ENCODE data around the gene LYRM2.
A peak's percentile ranks its signal among the peaks of the same experiment; 100 is the strongest.

The LYRM2 gene

DNA sequence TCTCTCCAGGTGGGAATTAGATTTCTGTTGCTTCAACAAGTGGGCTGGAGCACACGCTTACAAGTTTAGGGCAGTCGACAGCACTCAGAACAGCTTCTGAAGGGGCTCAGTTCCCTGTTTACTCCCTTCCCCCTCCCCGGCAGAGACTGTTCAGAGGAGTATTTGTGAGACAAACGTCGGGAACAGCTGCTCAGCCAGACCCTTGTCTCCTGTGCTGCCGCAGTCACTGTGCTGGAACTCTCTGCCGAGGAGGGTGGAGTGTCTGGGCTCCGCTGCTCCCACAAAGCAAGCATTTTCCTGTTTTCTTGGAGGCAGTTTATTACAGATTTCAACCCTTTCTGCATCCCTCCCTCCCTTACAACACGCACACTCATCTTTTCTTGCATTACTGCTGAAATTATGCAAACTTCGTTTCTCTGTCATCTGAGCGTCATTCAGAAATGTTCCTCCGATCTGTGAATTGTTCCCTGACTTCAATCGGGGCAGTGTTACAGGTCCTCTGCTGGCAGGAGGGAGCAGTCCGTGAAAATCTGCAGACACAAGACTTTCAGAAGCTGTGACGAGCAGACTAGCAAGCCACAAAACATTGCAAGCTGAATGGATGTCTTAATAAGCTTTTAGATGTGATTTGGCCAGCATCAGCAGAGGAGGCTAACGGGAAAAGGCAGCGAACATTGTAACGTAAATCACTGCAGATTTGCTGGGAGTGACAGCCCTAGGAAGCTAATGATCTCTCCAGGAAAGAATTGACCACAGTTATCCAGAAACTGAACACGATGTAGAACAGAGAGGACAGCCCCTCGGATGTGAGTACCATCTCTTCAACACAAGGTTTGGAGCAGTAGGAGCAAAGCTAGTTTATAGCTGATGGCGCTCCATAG lies 76.2 kb downstream of the LYRM2 start:
- H3K9me3 Mint-ChIP-seq: peaks cover under 1% of the 10 kb centered on the region
- TF ChIP-seq, protein P1, sequence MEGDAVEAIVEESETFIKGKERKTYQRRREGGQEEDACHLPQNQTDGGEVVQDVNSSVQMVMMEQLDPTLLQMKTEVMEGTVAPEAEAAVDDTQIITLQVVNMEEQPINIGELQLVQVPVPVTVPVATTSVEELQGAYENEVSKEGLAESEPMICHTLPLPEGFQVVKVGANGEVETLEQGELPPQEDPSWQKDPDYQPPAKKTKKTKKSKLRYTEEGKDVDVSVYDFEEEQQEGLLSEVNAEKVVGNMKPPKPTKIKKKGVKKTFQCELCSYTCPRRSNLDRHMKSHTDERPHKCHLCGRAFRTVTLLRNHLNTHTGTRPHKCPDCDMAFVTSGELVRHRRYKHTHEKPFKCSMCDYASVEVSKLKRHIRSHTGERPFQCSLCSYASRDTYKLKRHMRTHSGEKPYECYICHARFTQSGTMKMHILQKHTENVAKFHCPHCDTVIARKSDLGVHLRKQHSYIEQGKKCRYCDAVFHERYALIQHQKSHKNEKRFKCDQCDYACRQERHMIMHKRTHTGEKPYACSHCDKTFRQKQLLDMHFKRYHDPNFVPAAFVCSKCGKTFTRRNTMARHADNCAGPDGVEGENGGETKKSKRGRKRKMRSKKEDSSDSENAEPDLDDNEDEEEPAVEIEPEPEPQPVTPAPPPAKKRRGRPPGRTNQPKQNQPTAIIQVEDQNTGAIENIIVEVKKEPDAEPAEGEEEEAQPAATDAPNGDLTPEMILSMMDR (IDR thresholded peaks at IDR 0.05; ENCODE audit: unreplicated experiment in 3 of 3): no peak
- H3K27ac Mint-ChIP-seq: peak overlapping the region in 2 of 3 experiments; percentile 20 to 79

DNA sequence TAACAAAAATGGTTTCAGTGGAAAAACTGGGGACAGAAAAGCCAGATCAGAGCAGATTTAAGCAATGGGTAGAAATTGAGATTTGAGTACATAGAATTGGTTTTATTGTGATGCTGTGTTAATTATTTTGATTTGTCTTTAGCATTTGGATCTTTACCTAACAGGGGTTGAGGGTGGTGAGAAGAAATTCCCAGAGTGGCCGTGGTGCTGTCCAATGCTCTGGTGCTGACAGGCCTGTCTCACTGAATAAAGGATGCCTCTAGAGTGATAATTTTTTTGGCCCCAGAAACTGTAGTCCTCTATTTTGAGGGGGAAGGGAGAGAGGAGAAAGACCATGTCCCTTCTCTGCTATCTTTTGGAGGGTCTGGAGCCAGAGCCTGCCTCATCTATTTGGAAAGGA lies 79.1 kb downstream of the LYRM2 start:
- H3K27me3 Mint-ChIP-seq (ENCODE audit: low read depth): peaks cover 13% of the 10 kb centered on the region
- no peak overlapping the region for H3K4me3 Mint-ChIP-seq
- no peak overlapping the region for H3K27ac Mint-ChIP-seq
- H3K4me1 Mint-ChIP-seq: peaks cover 25% of the 10 kb centered on the region
- TF ChIP-seq, protein P1 (IDR thresholded peaks at IDR 0.05; ENCODE audit: unreplicated experiment in 3 of 3): no peak
- H3K36me3 Mint-ChIP-seq (ENCODE audit: low read depth): peaks cover 12% of the 10 kb centered on the region
- peaks cover 10% of the 10 kb centered on the region for H3K9me3 Mint-ChIP-seq

More for the DNA sequence above, 76.2 kb downstream of the LYRM2 start:
- Mint-ChIP-seq H3K27me3 (ENCODE audit: low read depth) (peaks cover 15% of the 10 kb centered on the region), H3K4me1 (peaks cover 35% of the 10 kb centered on the region), H3K4me3 (peak overlapping the region; percentile 58 to 71 (median 66)), H3K36me3 (ENCODE audit: low read depth) (peaks cover 5% of the 10 kb centered on the region)

DNA sequence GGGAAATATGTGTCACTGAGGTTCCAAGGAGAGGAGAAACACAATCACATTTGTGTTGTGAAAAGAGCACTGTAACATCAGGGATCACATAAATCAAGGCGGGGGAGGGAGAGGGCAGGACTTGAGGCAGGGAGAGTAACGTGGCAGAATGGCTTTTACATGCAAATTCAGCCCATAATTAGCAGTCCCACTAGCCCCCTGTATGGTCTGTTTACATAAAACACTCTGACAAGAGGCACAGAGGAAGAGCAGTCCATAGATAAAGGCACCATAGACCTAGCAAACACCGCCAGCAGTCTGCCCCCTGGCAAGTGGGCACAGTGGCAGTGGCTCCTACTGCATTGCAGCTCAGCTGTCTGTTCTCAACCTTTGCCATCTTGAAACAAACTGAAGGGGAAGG lies 82.7 kb downstream of the LYRM2 start:
- TF ChIP-seq, protein P1 (IDR thresholded peaks at IDR 0.05; ENCODE audit: unreplicated experiment in 3 of 3): no peak
- no peaks in the 10 kb centered on the region for H3K4me1 Mint-ChIP-seq
- H3K27me3 Mint-ChIP-seq (ENCODE audit: low read depth): peaks cover 6% of the 10 kb centered on the region
- H3K9me3 Mint-ChIP-seq: peaks cover 10% of the 10 kb centered on the region
- H3K27ac Mint-ChIP-seq: no peak overlapping the region
- H3K36me3 Mint-ChIP-seq (ENCODE audit: low read depth): peaks cover 12% of the 10 kb centered on the region
- H3K4me3 Mint-ChIP-seq: no peak overlapping the region

DNA sequence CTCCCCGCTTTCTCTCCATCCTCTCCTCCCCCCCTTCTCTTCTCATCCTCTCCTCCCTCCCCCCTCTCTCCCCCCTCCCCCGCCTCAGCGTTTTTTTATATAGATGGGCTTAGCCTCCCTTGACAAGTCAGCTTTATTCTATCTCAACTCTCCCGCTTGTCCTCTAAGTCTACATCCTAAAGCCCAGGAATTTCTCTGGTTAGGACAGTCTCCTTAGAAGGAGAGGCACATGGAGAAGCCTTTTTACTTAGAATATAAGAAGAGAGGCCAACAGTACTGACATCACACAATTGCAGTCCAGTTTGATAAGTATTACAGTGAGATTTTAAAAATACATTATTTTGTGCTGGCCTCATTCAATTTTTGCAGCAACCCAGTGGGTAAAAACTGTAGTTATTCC lies 83.5 kb downstream of the LYRM2 start:
- Mint-ChIP-seq H3K27ac (no peak overlapping the region), H3K36me3 (ENCODE audit: low read depth) (peaks cover 12% of the 10 kb centered on the region), H3K4me1 (no peaks in the 10 kb centered on the region), H3K27me3 (ENCODE audit: low read depth) (peaks cover 6% of the 10 kb centered on the region), H3K9me3 (peaks cover 10% of the 10 kb centered on the region), H3K4me3 (no peak overlapping the region)
- TF ChIP-seq, protein P1 (IDR thresholded peaks at IDR 0.05; ENCODE audit: unreplicated experiment in 3 of 3): no peak

DNA sequence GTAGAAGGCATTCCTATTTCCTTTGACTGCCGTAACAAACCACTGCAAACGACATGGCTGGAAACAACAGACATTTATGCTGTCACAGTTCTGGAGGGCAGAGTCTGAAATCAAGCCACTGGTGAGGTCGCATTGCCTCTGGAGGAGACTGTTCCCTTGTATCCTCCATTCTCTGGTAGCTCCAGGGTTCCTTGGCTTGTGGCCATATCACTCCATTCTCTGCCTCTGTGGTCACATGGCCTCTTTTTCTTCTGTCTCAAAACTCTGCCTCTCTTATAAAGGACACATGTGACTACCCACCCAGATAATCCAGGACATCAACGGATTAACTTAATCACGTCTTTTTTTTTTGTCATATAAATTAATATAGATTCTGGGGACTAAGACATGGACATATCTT lies 84.4 kb downstream of the LYRM2 start:
- Mint-ChIP-seq H3K9me3 (peaks cover 10% of the 10 kb centered on the region), H3K36me3 (ENCODE audit: low read depth) (peaks cover 10% of the 10 kb centered on the region), H3K4me1 (no peaks in the 10 kb centered on the region)

More for the DNA sequence above, 84.4 kb downstream of the LYRM2 start:
- TF ChIP-seq, protein P1 (IDR thresholded peaks at IDR 0.05; ENCODE audit: unreplicated experiment in 3 of 3): no peak
- H3K27me3 Mint-ChIP-seq (ENCODE audit: low read depth): peaks cover 6% of the 10 kb centered on the region
- no peak overlapping the region for H3K27ac Mint-ChIP-seq
- H3K4me3 Mint-ChIP-seq: no peak overlapping the region

Measured in nephron (organoid).